SKM-1 (cell line): Measurements from ENCODE around the gene NUP62CL.

Experiments
- DNase-seq: peaks from one replicate; lab custom pipeline; 2025; ENCODE audit not compliant: unreplicated experiment; lab: John Stamatoyannopoulos, UW

NUP62CL gene

GRCh38 chrX:107154787-107155620 is 51.2 kb downstream of the NUP62CL start:
- no peak for DNase-seq

GRCh38 chrX:107153005-107153404 is 53.2 kb downstream of the NUP62CL start:
- DNase-seq = no peak

GRCh38 chrX:107146670-107147069 is 59.6 kb downstream of the NUP62CL start:
- DNase-seq = no peak

GRCh38 chrX:107135965-107136307 is 70.3 kb downstream of the NUP62CL start:
- DNase-seq = no peak

- DNase-seq = no peak
Measured at GRCh38 chrX:107135049-107135964, 70.9 kb downstream of the NUP62CL start.

- no peak for DNase-seq
Measured at GRCh38 chrX:107123750-107124149, 82.5 kb downstream of the NUP62CL start.

- no peak for DNase-seq
Measured at GRCh38 chrX:107119283-107119682, 87.0 kb downstream of the NUP62CL start.

GRCh38 chrX:107118322-107119147 is 87.7 kb downstream of the NUP62CL start, which contains the start of gene RBM41:
RBM41 (minus strand) TSS chrX:107118822; CDS start chrX:107118773, 49 bp downstream.
- DNase-seq = peak; percentile 10

- no peak for DNase-seq
Measured at GRCh38 chrX:107117993-107118321, 88.3 kb downstream of the NUP62CL start.

GRCh38 chrX:107107459-107107858 is 98.8 kb downstream of the NUP62CL start:
- no peak for DNase-seq

GRCh38 chrX:107102980-107103379 is 103.3 kb downstream of the NUP62CL start:
- no peak for DNase-seq

- DNase-seq = no peak
Measured at GRCh38 chrX:107076158-107076557, 130.1 kb downstream of the NUP62CL start.
